ENCODE results near the gene XK. TPM values are rescaled to one million over a fixed set of nuclear protein-coding genes. Genes with fewer than 3 reads are reported as not detected.

XK gene
- total RNA-seq, 1 experiment from 2014 or later = 1.1 TPM

DNA sequence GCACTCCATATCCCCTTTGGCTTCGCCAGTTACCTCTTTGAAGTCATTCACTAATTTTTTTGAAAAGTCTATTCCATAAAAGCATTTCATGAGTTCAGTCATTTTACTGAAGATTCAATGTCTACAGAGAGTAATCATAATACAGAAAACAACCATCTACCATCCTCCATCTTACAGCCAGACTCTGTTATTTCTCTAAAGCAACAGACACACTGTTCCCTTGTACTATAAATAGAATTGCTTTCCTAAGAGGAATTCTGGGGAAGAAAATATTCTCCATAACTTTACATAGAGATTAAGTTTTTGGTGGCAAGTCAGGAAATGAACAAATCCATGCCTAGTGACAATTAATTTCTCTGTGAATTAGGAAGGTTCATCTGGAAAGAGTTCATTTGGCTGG, 37.0 kb downstream of the XK start:
- ChIA-PET POLR2A (no interaction called here), CTCF (no interaction called here)
- no peaks in the 10 kb centered on the region for H3K27me3 Mint-ChIP-seq (ENCODE audit: low read depth)
- TF ChIP-seq RORB (CRISPR knock-in tag; IDR thresholded peaks at IDR 0.05) = no peak
- TF ChIP-seq ETV6 (CRISPR knock-in tag; IDR thresholded peaks at IDR 0.05) = no peak
- TF ChIP-seq, protein P1, sequence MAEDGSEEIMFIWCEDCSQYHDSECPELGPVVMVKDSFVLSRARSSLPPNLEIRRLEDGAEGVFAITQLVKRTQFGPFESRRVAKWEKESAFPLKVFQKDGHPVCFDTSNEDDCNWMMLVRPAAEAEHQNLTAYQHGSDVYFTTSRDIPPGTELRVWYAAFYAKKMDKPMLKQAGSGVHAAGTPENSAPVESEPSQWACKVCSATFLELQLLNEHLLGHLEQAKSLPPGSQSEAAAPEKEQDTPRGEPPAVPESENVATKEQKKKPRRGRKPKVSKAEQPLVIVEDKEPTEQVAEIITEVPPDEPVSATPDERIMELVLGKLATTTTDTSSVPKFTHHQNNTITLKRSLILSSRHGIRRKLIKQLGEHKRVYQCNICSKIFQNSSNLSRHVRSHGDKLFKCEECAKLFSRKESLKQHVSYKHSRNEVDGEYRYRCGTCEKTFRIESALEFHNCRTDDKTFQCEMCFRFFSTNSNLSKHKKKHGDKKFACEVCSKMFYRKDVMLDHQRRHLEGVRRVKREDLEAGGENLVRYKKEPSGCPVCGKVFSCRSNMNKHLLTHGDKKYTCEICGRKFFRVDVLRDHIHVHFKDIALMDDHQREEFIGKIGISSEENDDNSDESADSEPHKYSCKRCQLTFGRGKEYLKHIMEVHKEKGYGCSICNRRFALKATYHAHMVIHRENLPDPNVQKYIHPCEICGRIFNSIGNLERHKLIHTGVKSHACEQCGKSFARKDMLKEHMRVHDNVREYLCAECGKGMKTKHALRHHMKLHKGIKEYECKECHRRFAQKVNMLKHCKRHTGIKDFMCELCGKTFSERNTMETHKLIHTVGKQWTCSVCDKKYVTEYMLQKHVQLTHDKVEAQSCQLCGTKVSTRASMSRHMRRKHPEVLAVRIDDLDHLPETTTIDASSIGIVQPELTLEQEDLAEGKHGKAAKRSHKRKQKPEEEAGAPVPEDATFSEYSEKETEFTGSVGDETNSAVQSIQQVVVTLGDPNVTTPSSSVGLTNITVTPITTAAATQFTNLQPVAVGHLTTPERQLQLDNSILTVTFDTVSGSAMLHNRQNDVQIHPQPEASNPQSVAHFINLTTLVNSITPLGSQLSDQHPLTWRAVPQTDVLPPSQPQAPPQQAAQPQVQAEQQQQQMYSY (CRISPR knock-in tag; IDR thresholded peaks at IDR 0.05) = no peak
- TF ChIP-seq ZNF317 (CRISPR knock-in tag; IDR thresholded peaks at IDR 0.05; ENCODE audit: borderline replicate concordance, low read depth) = no peak
- TF ChIP-seq JUN (CRISPR knock-in tag; IDR thresholded peaks at IDR 0.05) = no peak
- TF ChIP-seq TEAD1 (CRISPR knock-in tag; IDR thresholded peaks at IDR 0.05) = no peak
- no peak overlapping the region for H3K4me3 Mint-ChIP-seq
- no peaks in the 10 kb centered on the region for H3K9me3 Mint-ChIP-seq
- no peaks in the 10 kb centered on the region for H3K4me1 Mint-ChIP-seq
- DNase-seq (ENCODE audit: low spot score) = no peak
- ATAC-seq = no peak
- no peak overlapping the region for H3K27ac Mint-ChIP-seq
- no peaks in the 10 kb centered on the region; the same call in 1 of the 2 replicates for H3K36me3 Mint-ChIP-seq

DNA sequence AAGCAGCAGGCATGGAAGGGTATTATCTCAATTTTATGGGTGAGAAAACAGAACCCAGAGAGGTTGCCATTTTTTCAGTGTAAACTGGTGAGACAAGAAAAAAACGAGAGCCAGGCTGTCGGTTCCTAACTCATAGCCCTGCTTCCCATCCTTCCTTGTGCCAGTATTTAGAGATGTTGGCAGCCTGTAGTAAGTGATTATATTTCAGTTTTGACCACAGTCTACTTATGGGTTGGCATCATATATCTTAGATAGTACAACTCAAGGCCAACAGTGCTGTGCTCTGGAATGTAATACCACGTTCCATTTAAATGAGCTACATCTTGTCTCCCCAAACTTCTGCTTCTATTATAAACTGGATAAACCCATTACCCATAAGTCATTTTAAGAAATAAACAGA, 40.8 kb downstream of the XK start:
- Mint-ChIP-seq H3K36me3 (no peaks in the 10 kb centered on the region; the same call in 1 of the 2 replicates), H3K9me3 (no peaks in the 10 kb centered on the region), H3K4me1 (no peaks in the 10 kb centered on the region), H3K27ac (no peak overlapping the region), H3K4me3 (no peak overlapping the region), H3K27me3 (ENCODE audit: low read depth) (no peaks in the 10 kb centered on the region)
- ATAC-seq (no peak), DNase-seq (ENCODE audit: low spot score) (no peak)
- ChIA-PET CTCF (no interaction called here), POLR2A (no interaction called here)
- TF ChIP-seq SMAD3 (CRISPR knock-in tag; IDR thresholded peaks at IDR 0.05; ENCODE audit: borderline replicate concordance) = no peak
- TF ChIP-seq, protein P2, sequence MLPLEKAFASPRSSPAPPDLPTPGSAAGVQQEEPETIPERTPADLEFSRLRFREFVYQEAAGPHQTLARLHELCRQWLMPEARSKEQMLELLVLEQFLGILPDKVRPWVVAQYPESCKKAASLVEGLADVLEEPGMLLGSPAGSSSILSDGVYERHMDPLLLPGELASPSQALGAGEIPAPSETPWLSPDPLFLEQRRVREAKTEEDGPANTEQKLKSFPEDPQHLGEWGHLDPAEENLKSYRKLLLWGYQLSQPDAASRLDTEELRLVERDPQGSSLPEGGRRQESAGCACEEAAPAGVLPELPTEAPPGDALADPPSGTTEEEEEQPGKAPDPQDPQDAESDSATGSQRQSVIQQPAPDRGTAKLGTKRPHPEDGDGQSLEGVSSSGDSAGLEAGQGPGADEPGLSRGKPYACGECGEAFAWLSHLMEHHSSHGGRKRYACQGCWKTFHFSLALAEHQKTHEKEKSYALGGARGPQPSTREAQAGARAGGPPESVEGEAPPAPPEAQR (CRISPR knock-in tag; IDR thresholded peaks at IDR 0.05) = no peak
- TF ChIP-seq NR1H2 (CRISPR knock-in tag; IDR thresholded peaks at IDR 0.05) = no peak
- TF ChIP-seq, protein P1 (CRISPR knock-in tag; IDR thresholded peaks at IDR 0.05) = no peak
- TF ChIP-seq, protein P3, sequence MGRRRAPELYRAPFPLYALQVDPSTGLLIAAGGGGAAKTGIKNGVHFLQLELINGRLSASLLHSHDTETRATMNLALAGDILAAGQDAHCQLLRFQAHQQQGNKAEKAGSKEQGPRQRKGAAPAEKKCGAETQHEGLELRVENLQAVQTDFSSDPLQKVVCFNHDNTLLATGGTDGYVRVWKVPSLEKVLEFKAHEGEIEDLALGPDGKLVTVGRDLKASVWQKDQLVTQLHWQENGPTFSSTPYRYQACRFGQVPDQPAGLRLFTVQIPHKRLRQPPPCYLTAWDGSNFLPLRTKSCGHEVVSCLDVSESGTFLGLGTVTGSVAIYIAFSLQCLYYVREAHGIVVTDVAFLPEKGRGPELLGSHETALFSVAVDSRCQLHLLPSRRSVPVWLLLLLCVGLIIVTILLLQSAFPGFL (CRISPR knock-in tag; IDR thresholded peaks at IDR 0.05; ENCODE audit: borderline replicate concordance) = no peak
- no peak for TF ChIP-seq CBFB (CRISPR knock-in tag; IDR thresholded peaks at IDR 0.05; ENCODE audit: low read depth)

DNA sequence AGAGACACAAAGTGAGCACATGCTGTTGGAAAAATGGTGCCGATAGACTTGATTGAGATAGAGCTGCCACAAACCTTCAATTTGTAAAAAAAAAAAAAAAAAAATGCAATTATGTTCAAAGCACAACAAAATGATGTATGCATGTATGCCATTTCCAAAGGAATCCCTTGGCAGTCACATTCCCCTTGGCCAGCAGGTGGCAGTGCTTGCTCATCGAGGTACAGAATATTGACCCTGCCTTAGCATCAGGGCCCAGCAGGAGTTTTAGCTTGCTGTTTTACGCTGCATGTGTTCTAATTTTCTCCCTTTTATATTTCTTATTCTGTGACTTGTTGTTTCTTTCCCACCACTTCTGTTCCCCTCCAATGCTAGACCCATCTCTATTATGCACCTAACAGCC, 59.8 kb downstream of the XK start:
- H3K27me3 Mint-ChIP-seq (ENCODE audit: low read depth) = no peaks in the 10 kb centered on the region
- no peaks in the 10 kb centered on the region for H3K4me1 Mint-ChIP-seq
- no peak overlapping the region for H3K27ac Mint-ChIP-seq
- DNase-seq (ENCODE audit: low spot score) (peak; percentile 63), ATAC-seq (peak; percentile 73)
- H3K36me3 Mint-ChIP-seq = no peaks in the 10 kb centered on the region
- ChIA-PET CTCF (interaction anchor here (0.6 to 1.8 kb wide), 12 partner anchors 9 to 475 kb away, joined by 3 to 23 read pairs (median 3); partner anchors contain the start of gene SRPX), POLR2A (no interaction called here)
- H3K9me3 Mint-ChIP-seq = peaks cover 5% of the 10 kb centered on the region
- H3K4me3 Mint-ChIP-seq = no peak overlapping the region
- TF ChIP-seq, protein P4, sequence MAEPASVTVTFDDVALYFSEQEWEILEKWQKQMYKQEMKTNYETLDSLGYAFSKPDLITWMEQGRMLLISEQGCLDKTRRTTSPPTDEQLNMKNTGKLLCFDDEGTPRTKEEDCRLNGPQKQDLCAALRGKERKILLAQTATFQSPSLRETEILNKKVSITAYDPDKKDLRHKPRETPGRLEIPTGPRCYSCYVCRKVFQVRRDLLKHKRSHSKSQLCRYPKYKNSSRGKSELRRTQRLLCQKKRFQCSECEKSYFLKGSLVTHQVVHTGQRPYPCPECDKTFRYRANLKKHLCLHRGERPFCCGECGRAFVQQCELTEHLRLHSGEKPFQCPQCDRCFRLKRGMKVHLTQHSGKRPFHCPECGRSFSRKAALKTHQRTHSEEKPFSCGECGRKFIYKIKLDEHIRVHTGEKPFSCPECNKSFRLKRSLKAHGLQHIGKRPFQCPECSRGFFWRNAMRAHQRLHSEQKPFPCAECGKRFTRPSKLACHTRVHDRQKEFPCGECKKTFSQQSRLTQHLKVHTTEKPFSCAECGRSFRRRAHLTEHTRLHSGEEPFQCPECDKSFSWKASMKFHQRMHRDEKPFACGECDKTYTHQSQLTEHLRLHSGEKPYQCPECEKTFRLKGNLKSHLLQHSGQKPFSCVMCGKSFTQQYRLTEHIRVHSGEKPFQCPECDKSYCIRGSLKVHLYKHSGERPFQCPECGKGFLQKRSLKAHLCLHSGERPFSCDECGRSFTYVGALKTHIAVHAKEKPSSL (CRISPR knock-in tag; conservative IDR thresholded peaks at IDR 0.05) = no peak
- TF ChIP-seq, protein P5, sequence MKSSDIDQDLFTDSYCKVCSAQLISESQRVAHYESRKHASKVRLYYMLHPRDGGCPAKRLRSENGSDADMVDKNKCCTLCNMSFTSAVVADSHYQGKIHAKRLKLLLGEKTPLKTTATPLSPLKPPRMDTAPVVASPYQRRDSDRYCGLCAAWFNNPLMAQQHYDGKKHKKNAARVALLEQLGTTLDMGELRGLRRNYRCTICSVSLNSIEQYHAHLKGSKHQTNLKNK (CRISPR knock-in tag; IDR thresholded peaks at IDR 0.05) = no peak
- TF ChIP-seq, protein P6, sequence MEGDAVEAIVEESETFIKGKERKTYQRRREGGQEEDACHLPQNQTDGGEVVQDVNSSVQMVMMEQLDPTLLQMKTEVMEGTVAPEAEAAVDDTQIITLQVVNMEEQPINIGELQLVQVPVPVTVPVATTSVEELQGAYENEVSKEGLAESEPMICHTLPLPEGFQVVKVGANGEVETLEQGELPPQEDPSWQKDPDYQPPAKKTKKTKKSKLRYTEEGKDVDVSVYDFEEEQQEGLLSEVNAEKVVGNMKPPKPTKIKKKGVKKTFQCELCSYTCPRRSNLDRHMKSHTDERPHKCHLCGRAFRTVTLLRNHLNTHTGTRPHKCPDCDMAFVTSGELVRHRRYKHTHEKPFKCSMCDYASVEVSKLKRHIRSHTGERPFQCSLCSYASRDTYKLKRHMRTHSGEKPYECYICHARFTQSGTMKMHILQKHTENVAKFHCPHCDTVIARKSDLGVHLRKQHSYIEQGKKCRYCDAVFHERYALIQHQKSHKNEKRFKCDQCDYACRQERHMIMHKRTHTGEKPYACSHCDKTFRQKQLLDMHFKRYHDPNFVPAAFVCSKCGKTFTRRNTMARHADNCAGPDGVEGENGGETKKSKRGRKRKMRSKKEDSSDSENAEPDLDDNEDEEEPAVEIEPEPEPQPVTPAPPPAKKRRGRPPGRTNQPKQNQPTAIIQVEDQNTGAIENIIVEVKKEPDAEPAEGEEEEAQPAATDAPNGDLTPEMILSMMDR (IDR thresholded peaks at IDR 0.05) = peak; percentile 54
- TF ChIP-seq NR1H2 (CRISPR knock-in tag; IDR thresholded peaks at IDR 0.05) = no peak
- TF ChIP-seq ZNF396 (CRISPR knock-in tag; IDR thresholded peaks at IDR 0.05; ENCODE audit: borderline replicate concordance) = no peak
- no peak for TF ChIP-seq HMGA2 (CRISPR knock-in tag; IDR thresholded peaks at IDR 0.05)

Data from WTC11 (cell line).